ENCODE results near the gene SVEP1. TPM values are rescaled to one million over a fixed set of nuclear protein-coding genes. Genes with fewer than 3 reads are reported as not detected.

The SVEP1 gene
- total RNA-seq, 1 donor from 2014 or later: 1.3 TPM

- DNase-seq (ENCODE audit: low read depth) (peak; percentile 56), FAIRE-seq (no peak)
- TF ChIP-seq, protein P1, sequence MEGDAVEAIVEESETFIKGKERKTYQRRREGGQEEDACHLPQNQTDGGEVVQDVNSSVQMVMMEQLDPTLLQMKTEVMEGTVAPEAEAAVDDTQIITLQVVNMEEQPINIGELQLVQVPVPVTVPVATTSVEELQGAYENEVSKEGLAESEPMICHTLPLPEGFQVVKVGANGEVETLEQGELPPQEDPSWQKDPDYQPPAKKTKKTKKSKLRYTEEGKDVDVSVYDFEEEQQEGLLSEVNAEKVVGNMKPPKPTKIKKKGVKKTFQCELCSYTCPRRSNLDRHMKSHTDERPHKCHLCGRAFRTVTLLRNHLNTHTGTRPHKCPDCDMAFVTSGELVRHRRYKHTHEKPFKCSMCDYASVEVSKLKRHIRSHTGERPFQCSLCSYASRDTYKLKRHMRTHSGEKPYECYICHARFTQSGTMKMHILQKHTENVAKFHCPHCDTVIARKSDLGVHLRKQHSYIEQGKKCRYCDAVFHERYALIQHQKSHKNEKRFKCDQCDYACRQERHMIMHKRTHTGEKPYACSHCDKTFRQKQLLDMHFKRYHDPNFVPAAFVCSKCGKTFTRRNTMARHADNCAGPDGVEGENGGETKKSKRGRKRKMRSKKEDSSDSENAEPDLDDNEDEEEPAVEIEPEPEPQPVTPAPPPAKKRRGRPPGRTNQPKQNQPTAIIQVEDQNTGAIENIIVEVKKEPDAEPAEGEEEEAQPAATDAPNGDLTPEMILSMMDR (IDR thresholded peaks at IDR 0.05; ENCODE audit: insufficient read depth, low read length, severe bottlenecking): no peak
- H3K36me3 ChIP-seq (ENCODE audit: control insufficient read depth, insufficient read depth, low read length): no peaks in the 10 kb centered on the region
- no peaks in the 10 kb centered on the region for H3K27me3 ChIP-seq (ENCODE audit: control insufficient read depth, insufficient read depth, low read length)
- H3K4me3 ChIP-seq (ENCODE audit: low read depth, low read length): no peak overlapping the region
Measured at GRCh38 chr9:110602281-110602680, 22.7 kb upstream of the SVEP1 start.

- H3K36me3 ChIP-seq (ENCODE audit: control insufficient read depth, insufficient read depth, low read length): no peaks in the 10 kb centered on the region
- TF ChIP-seq, protein P1 (IDR thresholded peaks at IDR 0.05; ENCODE audit: insufficient read depth, low read length, severe bottlenecking): no peak
- no peaks in the 10 kb centered on the region for H3K27me3 ChIP-seq (ENCODE audit: control insufficient read depth, insufficient read depth, low read length)
- H3K4me3 ChIP-seq (ENCODE audit: low read depth, low read length): no peak overlapping the region
- DNase-seq (ENCODE audit: low read depth) (no peak), FAIRE-seq (no peak)
Measured at GRCh38 chr9:110601098-110601497, 21.6 kb upstream of the SVEP1 start.

DNA sequence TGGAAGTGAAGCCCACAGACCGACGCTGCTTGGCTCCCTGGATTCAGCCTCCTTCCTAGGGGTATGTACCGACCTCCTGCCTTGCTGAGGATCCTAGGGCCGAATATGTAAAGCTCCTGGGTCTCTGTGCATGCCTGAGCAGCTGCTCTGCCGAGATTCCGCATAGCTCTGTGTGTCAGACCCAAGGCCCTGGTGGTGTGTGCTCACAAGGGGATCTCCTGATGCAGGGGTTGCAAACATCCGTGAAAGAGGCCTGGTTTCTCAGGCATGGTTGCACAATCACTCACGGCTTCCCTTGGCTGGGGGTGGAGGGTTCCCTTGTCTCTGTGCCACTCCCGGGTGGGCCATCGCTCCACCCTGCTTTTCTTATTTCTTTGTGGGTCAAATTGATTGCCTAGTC lies 19.9 kb upstream of the SVEP1 start:
- H3K36me3 ChIP-seq (ENCODE audit: control insufficient read depth, insufficient read depth, low read length): no peaks in the 10 kb centered on the region
- no peak for DNase-seq (ENCODE audit: low read depth)
- no peaks in the 10 kb centered on the region for H3K27me3 ChIP-seq (ENCODE audit: control insufficient read depth, insufficient read depth, low read length)
- no peak overlapping the region for H3K4me3 ChIP-seq (ENCODE audit: low read depth, low read length)
- TF ChIP-seq, protein P1 (IDR thresholded peaks at IDR 0.05; ENCODE audit: insufficient read depth, low read length, severe bottlenecking): no peak
- FAIRE-seq: no peak

GRCh38 chr9:110592044-110592830 lies 12.7 kb upstream of the SVEP1 start:
- no peak for DNase-seq (ENCODE audit: low read depth)
- TF ChIP-seq, protein P1 (IDR thresholded peaks at IDR 0.05; ENCODE audit: insufficient read depth, low read length, severe bottlenecking): no peak
- Histone ChIP-seq H3K4me3 (ENCODE audit: low read depth, low read length) (no peak overlapping the region), H3K27me3 (ENCODE audit: control insufficient read depth, insufficient read depth, low read length) (no peaks in the 10 kb centered on the region), H3K36me3 (ENCODE audit: control insufficient read depth, insufficient read depth, low read length) (no peaks in the 10 kb centered on the region)
- no peak for FAIRE-seq

DNA sequence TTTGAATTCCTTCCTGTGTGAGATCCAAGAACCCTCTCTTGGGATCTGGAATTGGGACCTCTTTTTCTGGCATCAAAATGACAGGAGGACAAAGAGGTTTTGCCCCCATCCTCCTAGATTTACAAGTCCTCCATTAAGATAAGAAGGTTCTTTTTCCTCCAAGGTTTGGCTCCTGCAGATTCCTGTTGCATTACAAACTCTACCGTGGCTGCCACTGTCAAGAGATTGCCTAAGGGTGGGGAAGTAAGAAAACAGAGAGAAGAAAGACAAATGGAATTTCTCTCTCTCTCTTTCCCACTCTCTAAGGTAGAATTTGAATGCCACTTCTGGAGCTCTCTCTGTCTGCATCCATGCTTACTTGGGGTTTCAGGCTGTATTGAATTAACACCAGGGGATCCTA lies 12.0 kb upstream of the SVEP1 start:
- H3K4me3 ChIP-seq (ENCODE audit: low read depth, low read length): no peak overlapping the region
- no peaks in the 10 kb centered on the region for H3K27me3 ChIP-seq (ENCODE audit: control insufficient read depth, insufficient read depth, low read length)
- no peaks in the 10 kb centered on the region for H3K36me3 ChIP-seq (ENCODE audit: control insufficient read depth, insufficient read depth, low read length)
- TF ChIP-seq, protein P1 (IDR thresholded peaks at IDR 0.05; ENCODE audit: insufficient read depth, low read length, severe bottlenecking): no peak
- FAIRE-seq (no peak), DNase-seq (ENCODE audit: low read depth) (peak; percentile 46)

DNA sequence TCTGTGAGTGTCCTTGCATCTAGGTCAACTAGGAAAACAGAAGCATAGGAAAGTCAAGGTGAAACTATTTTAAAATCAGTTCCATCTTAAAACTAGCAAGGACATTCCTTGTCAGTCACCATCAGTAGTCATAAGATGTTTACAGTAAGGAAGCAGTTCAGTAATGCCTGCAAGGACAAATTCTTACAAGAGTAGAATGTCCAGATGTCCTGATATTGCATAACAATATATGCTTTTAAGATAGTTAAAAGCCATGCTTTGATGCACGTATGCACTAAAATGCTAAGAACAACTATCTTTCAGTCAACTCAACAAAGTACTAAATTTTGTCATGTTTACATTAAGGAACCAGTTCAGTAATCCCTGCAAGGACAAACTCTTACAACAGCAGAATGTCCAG lies 11.3 kb upstream of the SVEP1 start:
- TF ChIP-seq, protein P1 (IDR thresholded peaks at IDR 0.05; ENCODE audit: insufficient read depth, low read length, severe bottlenecking): no peak
- FAIRE-seq: no peak
- Histone ChIP-seq H3K4me3 (ENCODE audit: low read depth, low read length) (no peak overlapping the region), H3K27me3 (ENCODE audit: control insufficient read depth, insufficient read depth, low read length) (no peaks in the 10 kb centered on the region), H3K36me3 (ENCODE audit: control insufficient read depth, insufficient read depth, low read length) (no peaks in the 10 kb centered on the region)
- DNase-seq (ENCODE audit: low read depth): no peak

Data from bronchial epithelial cell (primary cell).